Measurements from ENCODE around the gene ZNF536. TPM values are rescaled to one million over a fixed set of nuclear protein-coding genes. Genes with fewer than 3 reads are reported as not detected.

Gene ZNF536
- total and polyA plus RNA-seq, 2 donors (not counting 1 experiment from before 2014, with no cell fraction given), result 0.50 TPM; not detected in 1

DNA sequence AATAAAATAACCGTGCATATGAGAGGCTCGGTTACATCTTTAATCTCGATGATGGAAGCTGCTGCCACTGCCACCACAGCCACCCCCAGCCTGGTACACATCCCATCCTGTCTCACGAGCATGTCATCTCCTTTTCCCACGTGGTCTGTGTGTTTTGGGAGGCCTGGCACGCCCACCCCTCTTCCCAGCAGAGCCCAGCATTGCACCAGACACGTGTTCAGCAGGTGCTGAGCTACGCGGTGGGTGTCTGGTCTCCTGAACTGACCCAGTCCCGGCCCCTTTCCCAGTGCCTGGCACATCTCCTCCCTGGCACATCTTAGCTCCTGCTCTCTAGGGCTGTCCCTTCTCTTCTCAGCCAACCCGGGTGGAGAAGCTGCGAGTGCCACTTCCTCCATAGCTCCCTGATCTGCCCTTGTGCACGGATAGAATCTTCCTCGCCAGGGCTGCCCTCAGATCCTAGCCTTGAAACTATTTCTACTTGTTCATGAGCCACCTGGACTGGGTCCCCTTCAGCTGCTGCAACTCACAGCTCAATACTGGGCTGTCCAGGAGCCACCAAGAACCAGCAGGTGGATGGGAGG lies 36.8 kb upstream of the ZNF536 start:
- Histone ChIP-seq H3K4me2 (ENCODE audit: extremely low read depth, insufficient read depth, low read length) (no peak overlapping the region), H3K27me3 (ENCODE audit: control insufficient read depth, insufficient read depth, low read length) (no peaks in the 10 kb centered on the region), H3K79me2 (ENCODE audit: control insufficient read depth, insufficient read depth, low read length) (no peaks in the 10 kb centered on the region), H3K9me3 (ENCODE audit: control insufficient read depth, insufficient read depth, low read depth, low read length) (no peaks in the 10 kb centered on the region), H3K4me1 (ENCODE audit: control insufficient read depth, extremely low read depth, insufficient read depth, low read length) (no peaks in the 10 kb centered on the region), H3K27ac (ENCODE audit: insufficient read depth, low read length) (no peak overlapping the region), H3K9ac (ENCODE audit: insufficient read depth, low read length) (no peak overlapping the region), H4K20me1 (ENCODE audit: control insufficient read depth, extremely low read depth, insufficient read depth, low read length) (no peaks in the 10 kb centered on the region), H3K36me3 (ENCODE audit: control insufficient read depth, insufficient read depth, low read length) (no peaks in the 10 kb centered on the region), H3K4me3 (replicated peaks in 1 of 4; ENCODE audit: control extremely low read depth in 1 of 4, insufficient read depth in 1 of 4, low read depth in 3 of 4, low read length in 4 of 4) (no peak overlapping the region), H2AFZ (ENCODE audit: low read length) (no peak overlapping the region)
- DNase-seq (ENCODE audit: low read depth in 2 of 2), result no peak
- no peak for TF ChIP-seq EZH2 (IDR thresholded peaks at IDR 0.05; ENCODE audit: low read length, missing control alignments)
- TF ChIP-seq, protein P1, sequence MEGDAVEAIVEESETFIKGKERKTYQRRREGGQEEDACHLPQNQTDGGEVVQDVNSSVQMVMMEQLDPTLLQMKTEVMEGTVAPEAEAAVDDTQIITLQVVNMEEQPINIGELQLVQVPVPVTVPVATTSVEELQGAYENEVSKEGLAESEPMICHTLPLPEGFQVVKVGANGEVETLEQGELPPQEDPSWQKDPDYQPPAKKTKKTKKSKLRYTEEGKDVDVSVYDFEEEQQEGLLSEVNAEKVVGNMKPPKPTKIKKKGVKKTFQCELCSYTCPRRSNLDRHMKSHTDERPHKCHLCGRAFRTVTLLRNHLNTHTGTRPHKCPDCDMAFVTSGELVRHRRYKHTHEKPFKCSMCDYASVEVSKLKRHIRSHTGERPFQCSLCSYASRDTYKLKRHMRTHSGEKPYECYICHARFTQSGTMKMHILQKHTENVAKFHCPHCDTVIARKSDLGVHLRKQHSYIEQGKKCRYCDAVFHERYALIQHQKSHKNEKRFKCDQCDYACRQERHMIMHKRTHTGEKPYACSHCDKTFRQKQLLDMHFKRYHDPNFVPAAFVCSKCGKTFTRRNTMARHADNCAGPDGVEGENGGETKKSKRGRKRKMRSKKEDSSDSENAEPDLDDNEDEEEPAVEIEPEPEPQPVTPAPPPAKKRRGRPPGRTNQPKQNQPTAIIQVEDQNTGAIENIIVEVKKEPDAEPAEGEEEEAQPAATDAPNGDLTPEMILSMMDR (conservative IDR thresholded peaks at IDR 0.05 in 1 of 2, IDR thresholded peaks at IDR 0.05 in 1 of 2; ENCODE audit: low read depth in 1 of 2, low read length in 2 of 2), result no peak

DNA sequence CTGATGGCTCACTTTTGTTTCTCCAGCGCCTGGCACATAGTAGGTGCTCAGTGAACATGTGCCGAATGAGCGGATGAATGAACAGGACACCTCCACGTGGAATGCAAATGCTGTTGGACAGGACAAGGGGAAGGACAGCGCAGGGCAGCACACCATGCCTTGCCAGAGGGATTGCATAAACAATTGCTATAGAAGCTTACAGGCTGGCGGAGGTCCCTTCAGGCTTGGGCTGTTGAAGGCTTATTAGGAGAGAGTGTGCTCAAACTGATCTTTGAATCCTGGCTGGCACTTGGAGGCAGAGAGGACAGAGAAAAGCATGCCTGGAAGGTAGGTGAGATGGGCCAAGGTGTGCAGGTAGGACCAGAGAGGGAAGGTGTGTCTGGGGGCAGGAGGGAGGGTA lies 35.9 kb upstream of the ZNF536 start:
- no peaks in the 10 kb centered on the region for H3K9me3 ChIP-seq (ENCODE audit: control insufficient read depth, insufficient read depth, low read depth, low read length)

DNA sequence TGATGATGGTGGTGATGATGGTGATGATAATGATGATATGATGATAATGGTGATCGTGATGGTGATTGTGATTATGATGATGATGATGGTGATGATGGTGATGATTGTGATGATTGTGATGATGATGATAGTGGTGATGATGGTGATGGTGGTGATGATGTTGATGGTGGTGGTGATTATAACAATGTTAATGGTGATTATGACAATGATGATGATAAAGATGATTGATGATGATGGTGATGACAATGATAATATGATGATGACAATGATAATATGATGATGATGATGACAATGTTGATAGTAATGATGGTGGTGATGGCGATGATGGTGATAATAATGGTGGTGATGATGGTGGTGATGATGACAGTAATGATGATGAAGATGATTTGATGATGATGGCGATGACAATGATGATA lies 34.1 kb upstream of the ZNF536 start:
- Histone ChIP-seq H3K27me3 (ENCODE audit: control insufficient read depth, insufficient read depth, low read length) (no peaks in the 10 kb centered on the region), H3K4me3 (replicated peaks in 1 of 4; ENCODE audit: control extremely low read depth in 1 of 4, insufficient read depth in 1 of 4, low read depth in 3 of 4, low read length in 4 of 4) (no peak overlapping the region), H3K9me3 (ENCODE audit: control insufficient read depth, insufficient read depth, low read depth, low read length) (no peaks in the 10 kb centered on the region), H4K20me1 (ENCODE audit: control insufficient read depth, extremely low read depth, insufficient read depth, low read length) (no peaks in the 10 kb centered on the region), H3K4me1 (ENCODE audit: control insufficient read depth, extremely low read depth, insufficient read depth, low read length) (no peaks in the 10 kb centered on the region), H3K79me2 (ENCODE audit: control insufficient read depth, insufficient read depth, low read length) (no peaks in the 10 kb centered on the region), H3K9ac (ENCODE audit: insufficient read depth, low read length) (no peak overlapping the region), H2AFZ (ENCODE audit: low read length) (no peak overlapping the region), H3K27ac (ENCODE audit: insufficient read depth, low read length) (no peak overlapping the region), H3K4me2 (ENCODE audit: extremely low read depth, insufficient read depth, low read length) (no peak overlapping the region), H3K36me3 (ENCODE audit: control insufficient read depth, insufficient read depth, low read length) (no peaks in the 10 kb centered on the region)
- DNase-seq (ENCODE audit: low read depth in 2 of 2), result no peak
- TF ChIP-seq, protein P1 (conservative IDR thresholded peaks at IDR 0.05 in 1 of 2, IDR thresholded peaks at IDR 0.05 in 1 of 2; ENCODE audit: low read depth in 1 of 2, low read length in 2 of 2), result no peak

More for the DNA sequence above, 35.9 kb upstream of the ZNF536 start:
- no peak overlapping the region for H3K4me2 ChIP-seq (ENCODE audit: extremely low read depth, insufficient read depth, low read length)
- H3K9ac ChIP-seq (ENCODE audit: insufficient read depth, low read length), result no peak overlapping the region
- H3K79me2 ChIP-seq (ENCODE audit: control insufficient read depth, insufficient read depth, low read length), result no peaks in the 10 kb centered on the region
- H3K4me3 ChIP-seq (replicated peaks in 1 of 4; ENCODE audit: control extremely low read depth in 1 of 4, insufficient read depth in 1 of 4, low read depth in 3 of 4, low read length in 4 of 4), result no peak overlapping the region
- H4K20me1 ChIP-seq (ENCODE audit: control insufficient read depth, extremely low read depth, insufficient read depth, low read length), result no peaks in the 10 kb centered on the region
- TF ChIP-seq, protein P1 (conservative IDR thresholded peaks at IDR 0.05 in 1 of 2, IDR thresholded peaks at IDR 0.05 in 1 of 2; ENCODE audit: low read depth in 1 of 2, low read length in 2 of 2), result no peak
- no peak for TF ChIP-seq EZH2 (IDR thresholded peaks at IDR 0.05; ENCODE audit: low read length, missing control alignments)
- H3K27me3 ChIP-seq (ENCODE audit: control insufficient read depth, insufficient read depth, low read length), result no peaks in the 10 kb centered on the region
- H3K36me3 ChIP-seq (ENCODE audit: control insufficient read depth, insufficient read depth, low read length), result no peaks in the 10 kb centered on the region
- no peak overlapping the region for H2AFZ ChIP-seq (ENCODE audit: low read length)
- no peak overlapping the region for H3K27ac ChIP-seq (ENCODE audit: insufficient read depth, low read length)
- no peak for DNase-seq (ENCODE audit: low read depth in 2 of 2)
- no peaks in the 10 kb centered on the region for H3K4me1 ChIP-seq (ENCODE audit: control insufficient read depth, extremely low read depth, insufficient read depth, low read length)
